ENCODE results near the gene MTLN. TPM values are rescaled to one million over a fixed set of nuclear protein-coding genes. Genes with fewer than 3 reads are reported as not detected.

The MTLN gene
- total and polyA plus RNA-seq, 2 of the 13 experiments (the other 11 are each of a cell fraction or from before 2014, with no cell fraction given): 37.1 to 50.4 TPM

- peak; percentile 67; the same call in 1 of the 2 replicates for TF ChIP-seq CENPT (CRISPR knock-in tag; IDR thresholded peaks at IDR 0.05; ENCODE audit: low read depth)
- TF ChIP-seq TOE1 (CRISPR knock-in tag; IDR thresholded peaks at IDR 0.05): 0 out of 2 replicates have a peak, but pooled peaks have one; percentile 63
- TF ChIP-seq PCBP2 (optimal IDR thresholded peaks at IDR 0.05; ENCODE audit: low read depth, low read length, poor library complexity, severe bottlenecking): no peak
- TF ChIP-seq NFE2L1 (CRISPR knock-in tag; IDR thresholded peaks at IDR 0.05; ENCODE audit: borderline replicate concordance): no peak; the same call in 1 of the 2 replicates
- no peak; the same call in 1 of the 2 replicates for TF ChIP-seq PHF21A (CRISPR knock-in tag; IDR thresholded peaks at IDR 0.05)
- TF ChIP-seq RAD51 (IDR thresholded peaks at IDR 0.05; ENCODE audit: borderline replicate concordance): no peak
- no peak for TF ChIP-seq ZNF24 (IDR thresholded peaks at IDR 0.05)
- peak; percentile 27; the same call in 1 of the 2 replicates for TF ChIP-seq SIN3A (IDR thresholded peaks at IDR 0.05; ENCODE audit: borderline replicate concordance, low read depth, low read length)
- peak; percentile 93 for TF ChIP-seq MXD1 (CRISPR knock-in tag; IDR thresholded peaks at IDR 0.05)
- no peak for TF ChIP-seq PHF5A (CRISPR knock-in tag; IDR thresholded peaks at IDR 0.05; ENCODE audit: low read depth, unreplicated experiment)
- TF ChIP-seq, protein P1, sequence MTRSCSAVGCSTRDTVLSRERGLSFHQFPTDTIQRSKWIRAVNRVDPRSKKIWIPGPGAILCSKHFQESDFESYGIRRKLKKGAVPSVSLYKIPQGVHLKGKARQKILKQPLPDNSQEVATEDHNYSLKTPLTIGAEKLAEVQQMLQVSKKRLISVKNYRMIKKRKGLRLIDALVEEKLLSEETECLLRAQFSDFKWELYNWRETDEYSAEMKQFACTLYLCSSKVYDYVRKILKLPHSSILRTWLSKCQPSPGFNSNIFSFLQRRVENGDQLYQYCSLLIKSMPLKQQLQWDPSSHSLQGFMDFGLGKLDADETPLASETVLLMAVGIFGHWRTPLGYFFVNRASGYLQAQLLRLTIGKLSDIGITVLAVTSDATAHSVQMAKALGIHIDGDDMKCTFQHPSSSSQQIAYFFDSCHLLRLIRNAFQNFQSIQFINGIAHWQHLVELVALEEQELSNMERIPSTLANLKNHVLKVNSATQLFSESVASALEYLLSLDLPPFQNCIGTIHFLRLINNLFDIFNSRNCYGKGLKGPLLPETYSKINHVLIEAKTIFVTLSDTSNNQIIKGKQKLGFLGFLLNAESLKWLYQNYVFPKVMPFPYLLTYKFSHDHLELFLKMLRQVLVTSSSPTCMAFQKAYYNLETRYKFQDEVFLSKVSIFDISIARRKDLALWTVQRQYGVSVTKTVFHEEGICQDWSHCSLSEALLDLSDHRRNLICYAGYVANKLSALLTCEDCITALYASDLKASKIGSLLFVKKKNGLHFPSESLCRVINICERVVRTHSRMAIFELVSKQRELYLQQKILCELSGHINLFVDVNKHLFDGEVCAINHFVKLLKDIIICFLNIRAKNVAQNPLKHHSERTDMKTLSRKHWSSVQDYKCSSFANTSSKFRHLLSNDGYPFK (CRISPR knock-in tag; IDR thresholded peaks at IDR 0.05; ENCODE audit: borderline replicate concordance): peak; percentile 98
- peak; percentile 51; the same call in 1 of the 2 replicates for TF ChIP-seq ESRRA (CRISPR knock-in tag; IDR thresholded peaks at IDR 0.05; ENCODE audit: low read depth)
- TF ChIP-seq SPEN (CRISPR knock-in tag; IDR thresholded peaks at IDR 0.05; ENCODE audit: low read depth): peak; percentile 88; the same call in 1 of the 2 replicates
- peak; percentile 35; the same call in 1 of the 2 replicates for TF ChIP-seq ZNF263 (CRISPR knock-in tag; IDR thresholded peaks at IDR 0.05)
- TF ChIP-seq, protein P2, sequence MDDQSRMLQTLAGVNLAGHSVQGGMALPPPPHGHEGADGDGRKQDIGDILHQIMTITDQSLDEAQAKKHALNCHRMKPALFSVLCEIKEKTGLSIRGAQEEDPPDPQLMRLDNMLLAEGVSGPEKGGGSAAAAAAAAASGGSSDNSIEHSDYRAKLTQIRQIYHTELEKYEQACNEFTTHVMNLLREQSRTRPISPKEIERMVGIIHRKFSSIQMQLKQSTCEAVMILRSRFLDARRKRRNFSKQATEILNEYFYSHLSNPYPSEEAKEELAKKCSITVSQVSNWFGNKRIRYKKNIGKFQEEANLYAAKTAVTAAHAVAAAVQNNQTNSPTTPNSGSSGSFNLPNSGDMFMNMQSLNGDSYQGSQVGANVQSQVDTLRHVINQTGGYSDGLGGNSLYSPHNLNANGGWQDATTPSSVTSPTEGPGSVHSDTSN (CRISPR knock-in tag; IDR thresholded peaks at IDR 0.05; ENCODE audit: borderline replicate concordance): 0 out of 2 replicates have a peak, but pooled peaks have one; percentile 39
- TF ChIP-seq ZKSCAN5 (CRISPR knock-in tag; IDR thresholded peaks at IDR 0.05): no peak
- TF ChIP-seq EP300 (IDR thresholded peaks at IDR 0.05; ENCODE audit: low read depth in 2 of 2, low read length in 2 of 2): no peak
- TF ChIP-seq EP300 (CRISPR knock-in tag; IDR thresholded peaks at IDR 0.05; ENCODE audit: borderline replicate concordance): no peak
- TF ChIP-seq JUNB (CRISPR knock-in tag; IDR thresholded peaks at IDR 0.05; ENCODE audit: borderline replicate concordance): no peak
- peak; percentile 95 for TF ChIP-seq KDM5B (CRISPR knock-in tag; IDR thresholded peaks at IDR 0.05; ENCODE audit: borderline replicate concordance)
- TF ChIP-seq, protein P3, sequence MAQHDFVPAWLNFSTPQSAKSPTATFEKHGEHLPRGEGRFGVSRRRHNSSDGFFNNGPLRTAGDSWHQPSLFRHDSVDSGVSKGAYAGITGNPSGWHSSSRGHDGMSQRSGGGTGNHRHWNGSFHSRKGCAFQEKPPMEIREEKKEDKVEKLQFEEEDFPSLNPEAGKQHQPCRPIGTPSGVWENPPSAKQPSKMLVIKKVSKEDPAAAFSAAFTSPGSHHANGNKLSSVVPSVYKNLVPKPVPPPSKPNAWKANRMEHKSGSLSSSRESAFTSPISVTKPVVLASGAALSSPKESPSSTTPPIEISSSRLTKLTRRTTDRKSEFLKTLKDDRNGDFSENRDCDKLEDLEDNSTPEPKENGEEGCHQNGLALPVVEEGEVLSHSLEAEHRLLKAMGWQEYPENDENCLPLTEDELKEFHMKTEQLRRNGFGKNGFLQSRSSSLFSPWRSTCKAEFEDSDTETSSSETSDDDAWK (CRISPR knock-in tag; IDR thresholded peaks at IDR 0.05): no peak
- peak; percentile 49; the same call in 1 of the 2 replicates for TF ChIP-seq ERF (CRISPR knock-in tag; IDR thresholded peaks at IDR 0.05)
- no peak for TF ChIP-seq ZNF879 (CRISPR knock-in tag; IDR thresholded peaks at IDR 0.05)
These were observed at the start of gene MTLN (continued) for GRCh38 chr2:110211938-110212858.

Data from HepG2 (cell line).